HG02885 (cell line): Measurements from ENCODE around the gene PTP4A1.
A peak's percentile ranks its signal among the peaks of the same experiment; 100 is the strongest.
"Not testable (repeated sequence)": the region's sequence is repeated elsewhere in the genome, so short reads cannot be mapped to it uniquely, and the experiment has no call there.

Source experiments
- ATAC-seq: cut with Tn5 transposase; IDR thresholded peaks from one replicate; pipeline ENCODE4 v1.9.1; 2021; ENCODE audit warnings: mild to moderate bottlenecking; ENCODE audit not compliant: unreplicated experiment, poor library complexity

Gene PTP4A1

GRCh38 chr6:63572044-63572746 is at the start of gene PTP4A1, which contains the start of gene LOC128125822:
Gene PTP4A1, plus strand, starts transcription at chr6:63572480. Its CDS starts 4,401 bp downstream, at chr6:63576881.
Gene LOC128125822, plus strand, starts transcription at chr6:63572480.
- peak; percentile 88 for ATAC-seq

- ATAC-seq: not testable (repeated sequence)
Measured at GRCh38 chr6:63522911-63523287, 49.4 kb upstream of the PTP4A1 start.

GRCh38 chr6:63523630-63524029 is 48.6 kb upstream of the PTP4A1 start:
- no peak for ATAC-seq

GRCh38 chr6:63525186-63525878 is 46.9 kb upstream of the PTP4A1 start:
- no peak for ATAC-seq

- ATAC-seq: no peak
Measured at GRCh38 chr6:63526931-63527330, 45.3 kb upstream of the PTP4A1 start.

- ATAC-seq: peak; percentile 41
Measured at GRCh38 chr6:63527658-63528514, 44.4 kb upstream of the PTP4A1 start.

GRCh38 chr6:63529498-63529897 is 42.8 kb upstream of the PTP4A1 start:
- peak; percentile 42 for ATAC-seq

GRCh38 chr6:63530182-63530581 is 42.1 kb upstream of the PTP4A1 start:
- ATAC-seq: no peak

- no peak for ATAC-seq
Measured at GRCh38 chr6:63530991-63531390, 41.3 kb upstream of the PTP4A1 start.

- no peak for ATAC-seq
Measured at GRCh38 chr6:63533026-63533425, 39.3 kb upstream of the PTP4A1 start.

GRCh38 chr6:63533952-63534351 is 38.3 kb upstream of the PTP4A1 start:
- ATAC-seq: no peak

GRCh38 chr6:63537201-63537958 is 34.9 kb upstream of the PTP4A1 start:
- ATAC-seq: peak; percentile 74

- ATAC-seq: no peak
Measured at GRCh38 chr6:63537959-63538300, 34.4 kb upstream of the PTP4A1 start.

GRCh38 chr6:63538550-63538949 is 33.7 kb upstream of the PTP4A1 start:
- ATAC-seq: no peak

- no peak for ATAC-seq
Measured at GRCh38 chr6:63543001-63543400, 29.3 kb upstream of the PTP4A1 start.

GRCh38 chr6:63543982-63544381 is 28.3 kb upstream of the PTP4A1 start:
- no peak for ATAC-seq

- ATAC-seq: no peak
Measured at GRCh38 chr6:63546236-63546635, 26.0 kb upstream of the PTP4A1 start.

- no peak for ATAC-seq
Measured at GRCh38 chr6:63546697-63547096, 25.6 kb upstream of the PTP4A1 start.

GRCh38 chr6:63549076-63549475 is 23.2 kb upstream of the PTP4A1 start:
- no peak for ATAC-seq

- peak; percentile 97 for ATAC-seq
Measured at GRCh38 chr6:63553208-63553607, 19.1 kb upstream of the PTP4A1 start.
